GM13976 (cell line): ENCODE measurements around the gene UNC13D.

Experiments
- DNase-seq: peaks from one replicate; pipeline ENCODE4 v3.0.0; 2012; ENCODE audit warnings: low spot score
- in situ Hi-C: fragments of 300-500 bp; cut with MboI; formaldehyde crosslinking; loops from one replicate; pipeline ENCODE4 v1.12.0; 2022; ENCODE audit warnings: low sequenced_read_pairs, mixed read lengths, inconsistent platforms; ENCODE audit not compliant: unreplicated experiment
- TF ChIP-seq, protein P1 (sequence below): IDR thresholded peaks from 2 replicates; pipeline ENCODE4 v1.5.1; 2012; ENCODE audit warnings: borderline replicate concordance, mild to moderate bottlenecking; ENCODE audit not compliant: insufficient read depth; ENCODE audit errors: extremely low read depth, missing control alignments, control extremely low read depth

Gene UNC13D

DNA sequence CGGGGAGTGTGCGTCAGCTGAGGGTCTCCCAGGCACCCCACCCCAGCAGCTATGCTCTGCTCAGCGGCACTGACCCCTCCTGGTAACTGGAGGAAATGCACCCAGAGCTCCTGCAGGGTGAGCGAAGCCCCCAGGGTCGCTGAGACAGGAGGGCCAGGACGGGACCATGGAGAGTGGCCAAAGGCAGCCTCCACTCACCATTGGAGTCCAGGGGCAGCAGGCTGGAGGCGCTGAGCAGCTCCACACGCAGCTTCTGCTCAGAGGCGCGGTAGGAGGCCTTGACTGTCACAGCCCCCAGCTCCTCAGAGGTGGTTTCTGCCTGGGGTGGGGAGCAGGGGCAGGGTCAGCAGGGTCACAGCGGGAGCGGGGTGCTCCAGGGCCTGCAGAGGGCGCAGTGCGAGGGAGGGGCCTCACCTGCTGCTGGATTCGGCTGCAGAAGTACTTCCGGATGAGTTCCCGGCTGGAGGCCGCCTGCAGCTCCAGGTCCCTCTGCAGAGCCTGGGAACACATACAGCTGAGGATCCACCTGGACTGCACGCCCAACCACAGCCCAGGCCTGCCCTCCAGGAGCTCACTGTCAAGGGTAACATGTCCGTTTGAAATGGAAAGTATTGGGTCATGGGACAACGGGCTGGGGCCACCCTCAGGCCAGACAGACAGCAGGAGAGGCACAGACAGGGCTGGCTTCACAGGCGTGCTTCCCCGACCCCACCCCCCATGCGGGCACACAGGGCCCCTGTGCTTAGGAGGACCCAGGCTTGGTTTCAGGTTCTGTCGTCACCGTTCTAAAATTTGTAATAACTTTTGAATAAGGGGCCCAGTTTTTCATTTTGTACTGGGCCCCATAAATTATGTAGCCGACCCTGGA is 13.8 kb downstream of the UNC13D start:
- TF ChIP-seq, protein P1, sequence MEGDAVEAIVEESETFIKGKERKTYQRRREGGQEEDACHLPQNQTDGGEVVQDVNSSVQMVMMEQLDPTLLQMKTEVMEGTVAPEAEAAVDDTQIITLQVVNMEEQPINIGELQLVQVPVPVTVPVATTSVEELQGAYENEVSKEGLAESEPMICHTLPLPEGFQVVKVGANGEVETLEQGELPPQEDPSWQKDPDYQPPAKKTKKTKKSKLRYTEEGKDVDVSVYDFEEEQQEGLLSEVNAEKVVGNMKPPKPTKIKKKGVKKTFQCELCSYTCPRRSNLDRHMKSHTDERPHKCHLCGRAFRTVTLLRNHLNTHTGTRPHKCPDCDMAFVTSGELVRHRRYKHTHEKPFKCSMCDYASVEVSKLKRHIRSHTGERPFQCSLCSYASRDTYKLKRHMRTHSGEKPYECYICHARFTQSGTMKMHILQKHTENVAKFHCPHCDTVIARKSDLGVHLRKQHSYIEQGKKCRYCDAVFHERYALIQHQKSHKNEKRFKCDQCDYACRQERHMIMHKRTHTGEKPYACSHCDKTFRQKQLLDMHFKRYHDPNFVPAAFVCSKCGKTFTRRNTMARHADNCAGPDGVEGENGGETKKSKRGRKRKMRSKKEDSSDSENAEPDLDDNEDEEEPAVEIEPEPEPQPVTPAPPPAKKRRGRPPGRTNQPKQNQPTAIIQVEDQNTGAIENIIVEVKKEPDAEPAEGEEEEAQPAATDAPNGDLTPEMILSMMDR: peak; percentile 19
- in situ Hi-C loops: no loop called here
- peak; percentile 65 for DNase-seq

DNA sequence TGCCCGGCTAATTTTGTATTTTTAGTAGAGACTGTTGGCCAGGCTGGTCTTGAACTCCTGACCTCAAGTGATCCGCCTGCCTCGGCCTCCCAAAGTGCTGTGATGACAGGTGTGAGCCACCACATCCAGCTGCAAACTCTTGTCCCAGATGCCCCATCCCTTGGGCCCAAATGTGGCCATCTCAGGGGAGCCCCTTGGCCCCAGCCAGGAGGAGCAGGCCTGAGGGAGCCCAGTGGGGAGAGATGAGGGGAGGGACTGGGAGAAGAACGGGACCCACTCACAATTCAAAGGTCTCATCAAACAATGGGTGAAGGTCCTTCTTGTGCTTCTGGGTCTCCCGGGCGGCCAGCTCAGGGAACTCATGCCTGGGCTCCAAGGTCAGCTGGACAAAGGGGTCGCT is 14.5 kb downstream of the UNC13D start:
- TF ChIP-seq, protein P1: no peak
- in situ Hi-C loops: no loop called here

DNA sequence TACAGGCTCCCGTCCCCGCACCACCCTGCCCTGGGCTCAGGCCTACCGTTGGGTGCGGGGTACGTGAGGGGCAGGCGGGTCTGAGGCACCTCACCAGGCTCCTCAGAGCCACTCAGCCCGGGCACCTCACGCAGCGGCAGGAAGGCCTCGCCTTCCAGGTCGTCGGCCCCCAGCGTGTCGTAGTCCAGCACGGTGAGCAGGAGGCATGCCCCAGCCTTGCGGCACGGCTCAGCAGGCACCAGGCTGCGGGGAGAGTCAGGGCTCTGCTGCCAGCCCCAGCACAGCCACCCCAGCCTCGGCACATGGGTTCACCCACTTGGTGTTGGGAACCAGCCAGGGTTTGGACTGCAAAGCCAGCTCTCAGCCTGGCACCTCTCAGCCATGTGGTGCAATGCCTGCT is 15.5 kb downstream of the UNC13D start:
- TF ChIP-seq, protein P1: no peak
- DNase-seq: no peak
- in situ Hi-C loops: no loop called here

More for the DNA sequence above, 14.5 kb downstream of the UNC13D start:
- no peak for DNase-seq

DNA sequence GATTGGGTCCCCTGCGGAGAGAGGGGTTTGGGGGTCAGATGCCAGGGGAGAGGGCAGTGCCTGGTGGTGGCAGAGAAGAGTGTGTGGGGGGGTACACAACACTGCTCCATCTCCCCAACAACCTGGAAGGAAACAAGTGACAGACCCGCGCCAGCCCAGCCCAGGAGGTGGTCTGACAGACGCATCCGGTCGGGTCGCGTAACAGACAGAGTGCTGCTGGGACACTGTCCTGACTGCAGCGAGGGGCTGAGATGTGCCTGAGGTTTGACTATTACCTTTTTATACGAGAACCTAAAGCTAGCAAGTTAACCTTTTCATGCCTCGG is 16.2 kb downstream of the UNC13D start:
- no peak for DNase-seq
- in situ Hi-C loops: no loop called here
- TF ChIP-seq, protein P1: no peak

DNA sequence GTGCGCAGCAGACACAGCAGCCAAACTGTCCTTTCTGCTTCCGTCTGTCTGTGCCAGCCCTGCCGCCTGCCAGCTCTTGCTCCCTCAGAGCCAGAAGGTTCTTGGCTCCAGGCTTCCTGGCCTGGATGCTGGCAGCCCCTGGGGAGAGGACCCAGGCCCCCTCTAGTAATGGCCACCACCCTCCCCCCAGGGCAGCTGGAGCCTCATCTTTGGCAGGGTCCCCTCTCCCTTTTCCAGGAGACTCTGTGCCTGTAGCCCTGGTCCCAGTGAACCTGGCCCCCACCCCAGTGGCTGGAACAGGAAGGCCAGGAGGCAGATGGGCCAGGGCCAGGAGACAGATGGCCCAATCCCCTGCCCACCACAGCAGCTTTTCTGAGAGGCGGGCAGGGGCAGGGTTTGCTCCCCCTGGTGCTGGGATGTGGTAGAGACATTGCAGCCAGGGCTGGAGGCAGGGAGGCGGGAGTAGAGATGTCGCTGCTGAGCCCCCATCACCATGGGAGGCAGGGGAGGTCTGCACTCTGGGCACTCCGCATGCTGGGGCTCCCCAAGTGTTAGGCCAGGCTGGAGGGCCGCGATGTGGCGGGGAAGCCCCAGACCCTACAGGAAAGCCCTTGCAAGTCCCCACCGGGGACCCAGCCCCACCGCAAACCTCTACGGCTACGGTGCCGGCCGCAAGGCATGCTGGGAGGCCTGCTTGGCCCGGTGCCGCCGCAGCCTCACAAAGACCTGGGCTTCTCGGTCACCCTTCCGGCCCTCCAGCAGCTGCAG is 16.7 kb downstream of the UNC13D start:
- peak; percentile 89 for DNase-seq
- in situ Hi-C loops: no loop called here
- TF ChIP-seq, protein P1: peak; percentile 61

DNA sequence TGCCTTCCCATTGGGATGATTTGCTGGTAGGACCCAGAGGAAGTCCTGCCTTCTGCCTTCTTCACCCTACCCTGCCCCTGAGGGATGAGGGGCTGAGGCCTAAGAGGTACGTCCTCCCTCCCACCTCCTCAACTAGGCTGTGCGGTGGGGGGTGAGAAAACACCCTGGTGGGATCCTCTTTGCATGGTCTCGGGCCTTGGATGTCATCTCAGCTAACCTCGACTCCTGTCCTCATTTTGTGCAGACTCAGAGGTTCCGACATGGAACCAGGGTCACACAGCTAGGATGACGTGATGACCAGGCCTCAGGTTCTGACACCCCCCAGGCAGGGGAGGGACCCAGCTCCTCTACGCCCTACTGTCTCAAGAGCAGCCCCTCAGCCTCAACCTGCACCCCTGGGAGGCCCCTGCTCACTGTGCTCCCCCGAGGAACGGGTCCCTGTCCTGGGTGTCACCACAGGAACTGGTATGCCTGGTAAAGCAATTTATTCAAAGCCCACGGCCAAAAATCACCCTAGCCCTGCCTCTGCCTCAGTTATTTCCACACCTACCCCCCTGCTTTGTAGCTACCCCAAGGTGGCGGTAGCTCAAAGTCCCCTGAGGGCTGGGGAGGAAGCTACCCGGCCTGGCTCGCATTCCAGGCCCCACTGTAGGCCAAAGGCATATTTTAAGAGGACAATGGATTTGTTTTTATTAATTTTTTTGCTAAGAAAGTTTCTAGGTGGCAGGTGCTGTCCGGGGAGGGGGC is 17.5 kb downstream of the UNC13D start:
- TF ChIP-seq, protein P1: no peak
- in situ Hi-C loops: no loop called here
- no peak for DNase-seq
